Endothelial cell (in vitro differentiated cells): ENCODE measurements around the gene SCO2. TPM values are rescaled to one million over a fixed set of nuclear protein-coding genes. Genes with fewer than 3 reads are reported as not detected.

Experiments
- DNase-seq: peaks from one replicate; pipeline ENCODE4 v3.0.0; 2021; ENCODE audit warnings: low spot score
- H3K27ac Mint-ChIP-seq: one replicate; pipeline ENCODE4 v1.8.0; 2021; ENCODE audit warnings: mixed read lengths, inconsistent platforms; ENCODE audit not compliant: unreplicated experiment
- H3K27me3 Mint-ChIP-seq: one replicate; pipeline ENCODE4 v1.8.0; 2021; ENCODE audit warnings: mild to moderate bottlenecking, moderate library complexity, mixed read lengths, inconsistent platforms; ENCODE audit not compliant: unreplicated experiment
- H3K36me3 Mint-ChIP-seq: one replicate; pipeline ENCODE4 v1.8.0; 2021; ENCODE audit warnings: mild to moderate bottlenecking, low read depth, mixed read lengths, inconsistent platforms; ENCODE audit not compliant: unreplicated experiment
- H3K4me1 Mint-ChIP-seq: one replicate; pipeline ENCODE4 v1.8.0; 2021; ENCODE audit warnings: mild to moderate bottlenecking, mixed read lengths, inconsistent platforms; ENCODE audit not compliant: unreplicated experiment
- H3K4me3 Mint-ChIP-seq: one replicate; pipeline ENCODE4 v1.8.0; 2021; ENCODE audit warnings: mild to moderate bottlenecking, mixed read lengths, inconsistent platforms; ENCODE audit not compliant: unreplicated experiment
- H3K9me3 Mint-ChIP-seq: one replicate; pipeline ENCODE4 v1.8.0; 2021; ENCODE audit warnings: mixed read lengths, inconsistent platforms; ENCODE audit not compliant: unreplicated experiment
- total RNA-seq: library from RNA; stranded (reverse); fragmentation: NEBNext Ultra II Directional; extraction: Animal tissue kit (Norgen Biotek cat#: 25700); gene quantifications from one replicate; pipeline ENCODE4 v1.2.1, GENCODE V29; 2021; ENCODE audit not compliant: unreplicated experiment
- TF ChIP-seq, protein P1 (sequence below): fragments of 200-600 bp; sonication (generic); IDR thresholded peaks from one replicate; pipeline ENCODE4 v1.5.0; 2021; ENCODE audit warnings: antibody characterized with exemption; ENCODE audit not compliant: unreplicated experiment

The SCO2 gene
- total RNA-seq, 1 donor from 2014 or later = 1.1 TPM

DNA sequence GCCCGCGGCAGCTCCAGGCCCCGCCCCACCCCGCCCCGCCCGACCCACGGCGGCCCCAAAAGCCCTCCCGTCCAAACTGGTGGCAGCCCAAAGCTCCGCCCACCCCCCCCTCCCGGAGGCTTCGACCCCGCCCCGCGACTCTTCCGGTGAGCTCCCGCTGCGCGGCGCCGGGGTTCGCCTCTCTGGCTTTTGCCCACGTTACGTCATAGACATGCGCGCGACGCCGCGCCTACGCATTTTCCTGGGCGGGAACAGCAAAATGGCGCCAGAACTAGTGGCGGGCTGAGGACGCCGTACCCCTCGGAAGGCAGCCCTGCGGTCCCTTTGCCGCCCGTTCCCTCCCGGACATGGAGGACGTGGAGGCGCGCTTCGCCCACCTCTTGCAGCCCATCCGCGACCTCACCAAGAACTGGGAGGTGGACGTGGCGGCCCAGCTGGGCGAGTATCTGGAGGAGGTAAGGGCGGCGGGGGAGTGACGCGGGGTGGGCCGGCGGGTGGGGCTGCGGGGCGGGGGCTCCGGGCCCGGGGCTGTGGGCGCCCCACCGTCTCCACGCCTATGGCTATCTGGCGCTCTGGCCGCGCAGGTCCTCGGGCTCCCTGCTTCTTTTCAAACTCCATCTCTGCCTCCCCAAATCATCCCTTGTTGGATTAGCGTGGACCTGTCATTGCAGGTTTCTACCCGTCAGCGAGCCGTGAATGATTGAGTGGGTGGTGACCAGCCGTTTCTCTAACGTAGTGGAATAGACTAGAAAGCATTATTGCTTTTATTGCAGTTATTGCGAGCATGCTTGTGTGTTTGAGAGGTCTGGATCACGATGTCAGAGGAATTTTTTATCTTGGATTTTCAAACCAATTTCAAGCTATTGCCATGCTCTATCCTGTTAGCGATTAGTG, 17.2 kb downstream of the SCO2 start, which contains the start of gene NCAPH2:
TSS of gene NCAPH2 (plus strand) at position 234 of the 894 bp plus-strand sequence. CDS start at position 348, 114 bp downstream.
- H3K36me3 Mint-ChIP-seq = no peaks in the 10 kb centered on the region
- peaks cover 20% of the 10 kb centered on the region for H3K4me1 Mint-ChIP-seq
- H3K4me3 Mint-ChIP-seq = peak within 1 kb of the TSS; percentile 95
- DNase-seq = peak; percentile 96
- no peaks in the 10 kb centered on the region for H3K9me3 Mint-ChIP-seq
- H3K27ac Mint-ChIP-seq = peak within 1 kb of the TSS; percentile 84
- peaks cover 7% of the 10 kb centered on the region for H3K27me3 Mint-ChIP-seq
- TF ChIP-seq, protein P1, sequence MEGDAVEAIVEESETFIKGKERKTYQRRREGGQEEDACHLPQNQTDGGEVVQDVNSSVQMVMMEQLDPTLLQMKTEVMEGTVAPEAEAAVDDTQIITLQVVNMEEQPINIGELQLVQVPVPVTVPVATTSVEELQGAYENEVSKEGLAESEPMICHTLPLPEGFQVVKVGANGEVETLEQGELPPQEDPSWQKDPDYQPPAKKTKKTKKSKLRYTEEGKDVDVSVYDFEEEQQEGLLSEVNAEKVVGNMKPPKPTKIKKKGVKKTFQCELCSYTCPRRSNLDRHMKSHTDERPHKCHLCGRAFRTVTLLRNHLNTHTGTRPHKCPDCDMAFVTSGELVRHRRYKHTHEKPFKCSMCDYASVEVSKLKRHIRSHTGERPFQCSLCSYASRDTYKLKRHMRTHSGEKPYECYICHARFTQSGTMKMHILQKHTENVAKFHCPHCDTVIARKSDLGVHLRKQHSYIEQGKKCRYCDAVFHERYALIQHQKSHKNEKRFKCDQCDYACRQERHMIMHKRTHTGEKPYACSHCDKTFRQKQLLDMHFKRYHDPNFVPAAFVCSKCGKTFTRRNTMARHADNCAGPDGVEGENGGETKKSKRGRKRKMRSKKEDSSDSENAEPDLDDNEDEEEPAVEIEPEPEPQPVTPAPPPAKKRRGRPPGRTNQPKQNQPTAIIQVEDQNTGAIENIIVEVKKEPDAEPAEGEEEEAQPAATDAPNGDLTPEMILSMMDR = no peak

DNA sequence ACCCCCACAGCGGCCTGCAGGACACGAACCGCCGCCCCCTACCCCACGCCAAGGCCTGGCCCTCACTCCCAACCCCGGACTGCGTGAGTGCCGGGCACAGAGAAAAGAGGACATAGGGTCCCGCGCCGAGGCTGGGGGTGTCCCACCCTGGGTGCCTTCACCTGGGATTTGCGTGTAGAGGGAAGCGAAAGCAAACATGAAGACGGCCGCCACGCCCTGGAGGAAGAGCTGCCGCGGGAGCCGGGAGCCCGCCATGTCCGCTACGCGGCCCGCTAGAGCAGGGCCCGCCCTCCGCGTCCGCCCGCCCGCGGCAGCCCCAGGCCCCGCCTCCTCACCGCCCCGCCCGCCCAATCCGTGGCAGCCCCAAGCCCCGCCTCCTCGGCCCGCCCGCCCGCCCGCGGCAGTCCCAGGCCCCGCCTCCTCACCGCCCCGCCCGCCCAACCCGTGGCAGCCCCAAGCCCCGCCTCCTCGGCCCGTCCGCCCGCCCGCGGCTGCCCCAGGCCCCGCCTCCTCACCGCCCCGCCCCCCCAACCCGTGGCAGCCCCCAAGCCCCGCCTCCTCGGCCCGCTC, 17.9 kb downstream of the SCO2 start, which contains the start of gene LMF2:
TSS of gene LMF2 (minus strand) at position 282 of the 570 bp plus-strand sequence. CDS start at position 255, 27 bp downstream.
- Mint-ChIP-seq H3K9me3 (no peaks in the 10 kb centered on the region), H3K4me1 (peaks cover 20% of the 10 kb centered on the region), H3K4me3 (peak within 1 kb of the TSS; percentile 95), H3K27me3 (peaks cover 7% of the 10 kb centered on the region), H3K36me3 (no peaks in the 10 kb centered on the region), H3K27ac (peak within 1 kb of the TSS; percentile 84)
- TF ChIP-seq, protein P1 = no peak
- peak; percentile 96 for DNase-seq

GRCh38 chr22:50506611-50507420, 18.6 kb downstream of the SCO2 start:
- Mint-ChIP-seq H3K4me3 (peak overlapping the region; percentile 95), H3K36me3 (no peaks in the 10 kb centered on the region), H3K27me3 (peaks cover 7% of the 10 kb centered on the region), H3K9me3 (no peaks in the 10 kb centered on the region), H3K27ac (peak overlapping the region; percentile 30), H3K4me1 (peaks cover 16% of the 10 kb centered on the region)
- DNase-seq = no peak
- TF ChIP-seq, protein P1 = no peak

- H3K4me1 Mint-ChIP-seq = peaks cover 16% of the 10 kb centered on the region
- no peak for DNase-seq
- H3K9me3 Mint-ChIP-seq = no peaks in the 10 kb centered on the region
- no peak overlapping the region for H3K27ac Mint-ChIP-seq
- H3K27me3 Mint-ChIP-seq = peaks cover 7% of the 10 kb centered on the region
- no peaks in the 10 kb centered on the region for H3K36me3 Mint-ChIP-seq
- H3K4me3 Mint-ChIP-seq = no peak overlapping the region
- TF ChIP-seq, protein P1 = no peak
Measured at GRCh38 chr22:50505776-50506610, 19.4 kb downstream of the SCO2 start.
